Memory B cell (primary cell): ENCODE measurements around the gene NRTN.
A peak's percentile ranks its signal among the peaks of the same experiment; 100 is the strongest.

ENCODE experiments used
- ATAC-seq: fragments of 150-1000 bp; cut with Tn5 transposase; 2 replicates; pipeline ENCODE4 v1.10.0; 2021; ENCODE audit warnings: low read depth, mild to moderate bottlenecking, moderate library complexity
- DNase-seq, 2 donors: peaks; one replicate each; pipeline ENCODE4 v3.0.0; 2022; ENCODE audit warnings: low spot score in 2 of 2
- H3K27ac Mint-ChIP-seq: one replicate; pipeline ENCODE4 v1.8.0; 2022; ENCODE audit warnings: mild to moderate bottlenecking, moderate library complexity, mixed read lengths
- H3K27me3 Mint-ChIP-seq: one replicate; pipeline ENCODE4 v1.8.0; 2022; ENCODE audit warnings: mixed read lengths
- H3K36me3 Mint-ChIP-seq: one replicate; pipeline ENCODE4 v1.8.0; 2022; ENCODE audit warnings: mild to moderate bottlenecking, mixed read lengths
- H3K4me1 Mint-ChIP-seq: one replicate; pipeline ENCODE4 v1.8.0; 2022; ENCODE audit warnings: mixed read lengths
- H3K4me3 Mint-ChIP-seq: one replicate; pipeline ENCODE4 v1.8.0; 2022; ENCODE audit warnings: mild to moderate bottlenecking, moderate library complexity, mixed read lengths
- H3K9me3 Mint-ChIP-seq: one replicate; pipeline ENCODE4 v1.8.0; 2022; ENCODE audit warnings: mixed read lengths

The NRTN gene

GRCh38 chr19:5800361-5801270 lies 4.3 kb upstream of the NRTN start:
- H3K36me3 Mint-ChIP-seq = no peaks in the 10 kb centered on the region
- H3K4me3 Mint-ChIP-seq = no peak overlapping the region
- DNase-seq (no peak), ATAC-seq (no peak)
- no peak overlapping the region for H3K27ac Mint-ChIP-seq
- peaks cover 2% of the 10 kb centered on the region for H3K9me3 Mint-ChIP-seq
- H3K27me3 Mint-ChIP-seq = peaks cover 26% of the 10 kb centered on the region
- H3K4me1 Mint-ChIP-seq = peaks cover 22% of the 10 kb centered on the region

- Mint-ChIP-seq H3K9me3 (no peaks in the 10 kb centered on the region), H3K36me3 (no peaks in the 10 kb centered on the region), H3K27ac (no peak overlapping the region), H3K27me3 (peaks cover 26% of the 10 kb centered on the region), H3K4me1 (peaks cover 19% of the 10 kb centered on the region), H3K4me3 (no peak overlapping the region)
- ATAC-seq (no peak), DNase-seq (no peak)
Measured at GRCh38 chr19:5801796-5802619, 2.9 kb upstream of the NRTN start.

- H3K9me3 Mint-ChIP-seq = no peaks in the 10 kb centered on the region
- peak overlapping the region; percentile 67 for H3K4me3 Mint-ChIP-seq
- H3K27ac Mint-ChIP-seq = no peak overlapping the region
- DNase-seq (no peak), ATAC-seq (no peak)
- H3K27me3 Mint-ChIP-seq = peaks cover 25% of the 10 kb centered on the region
- H3K4me1 Mint-ChIP-seq = peaks cover 19% of the 10 kb centered on the region
- no peaks in the 10 kb centered on the region for H3K36me3 Mint-ChIP-seq
Measured at GRCh38 chr19:5803441-5803751, 1.5 kb upstream of the NRTN start.

GRCh38 chr19:5803752-5804515 lies 933 bp upstream of the NRTN start:
- Mint-ChIP-seq H3K4me3 (peak overlapping the region; percentile 67), H3K27ac (peak overlapping the region; percentile 20), H3K4me1 (peaks cover 19% of the 10 kb centered on the region), H3K36me3 (no peaks in the 10 kb centered on the region), H3K9me3 (no peaks in the 10 kb centered on the region), H3K27me3 (peaks cover 24% of the 10 kb centered on the region)
- peak; percentile 86 for ATAC-seq
- DNase-seq = peak; percentile 74 to 88

GRCh38 chr19:5805462-5806132 lies 730 bp downstream of the NRTN start:
- peak overlapping the region; percentile 3 for H3K4me3 Mint-ChIP-seq
- H3K9me3 Mint-ChIP-seq = no peaks in the 10 kb centered on the region
- H3K4me1 Mint-ChIP-seq = peaks cover 19% of the 10 kb centered on the region
- H3K27ac Mint-ChIP-seq = no peak overlapping the region
- ATAC-seq (no peak), DNase-seq (peak; percentile 36 to 58)
- peaks cover 17% of the 10 kb centered on the region for H3K27me3 Mint-ChIP-seq
- no peaks in the 10 kb centered on the region for H3K36me3 Mint-ChIP-seq

GRCh38 chr19:5806133-5806489 lies 1.2 kb downstream of the NRTN start:
- H3K4me1 Mint-ChIP-seq = peaks cover 19% of the 10 kb centered on the region

GRCh38 chr19:5806905-5807304 lies 2.0 kb downstream of the NRTN start:
- no peaks in the 10 kb centered on the region for H3K36me3 Mint-ChIP-seq
- peaks cover 18% of the 10 kb centered on the region for H3K4me1 Mint-ChIP-seq
- peaks cover 13% of the 10 kb centered on the region for H3K27me3 Mint-ChIP-seq
- H3K27ac Mint-ChIP-seq = no peak overlapping the region
- no peak overlapping the region for H3K4me3 Mint-ChIP-seq
- DNase-seq (no peak), ATAC-seq (no peak)
- no peaks in the 10 kb centered on the region for H3K9me3 Mint-ChIP-seq

More at GRCh38 chr19:5806133-5806489, 1.2 kb downstream of the NRTN start:
- H3K4me3 Mint-ChIP-seq = no peak overlapping the region
- DNase-seq (no peak), ATAC-seq (no peak)
- H3K9me3 Mint-ChIP-seq = no peaks in the 10 kb centered on the region
- no peaks in the 10 kb centered on the region for H3K36me3 Mint-ChIP-seq
- peaks cover 15% of the 10 kb centered on the region for H3K27me3 Mint-ChIP-seq
- H3K27ac Mint-ChIP-seq = no peak overlapping the region

GRCh38 chr19:5808120-5808816 lies 3.4 kb downstream of the NRTN start:
- no peak overlapping the region for H3K27ac Mint-ChIP-seq
- peaks cover 6% of the 10 kb centered on the region for H3K27me3 Mint-ChIP-seq

GRCh38 chr19:5809053-5809452 lies 4.2 kb downstream of the NRTN start:
- Mint-ChIP-seq H3K27me3 (peaks cover 1% of the 10 kb centered on the region), H3K9me3 (no peaks in the 10 kb centered on the region), H3K4me1 (peaks cover 6% of the 10 kb centered on the region), H3K27ac (no peak overlapping the region), H3K36me3 (no peaks in the 10 kb centered on the region), H3K4me3 (no peak overlapping the region)
- no peak for DNase-seq
- no peak for ATAC-seq

More at GRCh38 chr19:5808120-5808816, 3.4 kb downstream of the NRTN start:
- H3K36me3 Mint-ChIP-seq = no peaks in the 10 kb centered on the region
- H3K4me3 Mint-ChIP-seq = no peak overlapping the region
- H3K4me1 Mint-ChIP-seq = peaks cover 11% of the 10 kb centered on the region
- DNase-seq = no peak
- no peaks in the 10 kb centered on the region for H3K9me3 Mint-ChIP-seq
- no peak for ATAC-seq

GRCh38 chr19:5809469-5809868 lies 4.6 kb downstream of the NRTN start:
- Mint-ChIP-seq H3K27ac (no peak overlapping the region), H3K4me1 (peaks cover 1% of the 10 kb centered on the region), H3K36me3 (no peaks in the 10 kb centered on the region), H3K27me3 (peaks cover 1% of the 10 kb centered on the region), H3K9me3 (no peaks in the 10 kb centered on the region), H3K4me3 (no peak overlapping the region)
- DNase-seq (no peak), ATAC-seq (no peak)

GRCh38 chr19:5811117-5811516 lies 6.2 kb downstream of the NRTN start:
- ATAC-seq (no peak), DNase-seq (no peak)
- no peak overlapping the region for H3K4me3 Mint-ChIP-seq
- no peaks in the 10 kb centered on the region for H3K9me3 Mint-ChIP-seq
- no peaks in the 10 kb centered on the region for H3K4me1 Mint-ChIP-seq
- peaks cover 6% of the 10 kb centered on the region for H3K27me3 Mint-ChIP-seq
- H3K27ac Mint-ChIP-seq = no peak overlapping the region
- H3K36me3 Mint-ChIP-seq = no peaks in the 10 kb centered on the region

- Mint-ChIP-seq H3K9me3 (no peaks in the 10 kb centered on the region), H3K4me3 (no peak overlapping the region), H3K27ac (no peak overlapping the region), H3K4me1 (no peaks in the 10 kb centered on the region), H3K27me3 (peaks cover 20% of the 10 kb centered on the region), H3K36me3 (peaks cover 2% of the 10 kb centered on the region)
- DNase-seq (no peak), ATAC-seq (no peak)
Measured at GRCh38 chr19:5814123-5814851, 9.4 kb downstream of the NRTN start.
